T-cell (primary cell): Measurements from ENCODE around the gene GPATCH2L. TPM values are rescaled to one million over a fixed set of nuclear protein-coding genes. Genes with fewer than 3 reads are reported as not detected.

Experiments
- ATAC-seq, 4 experiments: fragments of 200-7000 bp in 3 of 4; fragments of 150-1000 bp in 1 of 4; cut with Tn5 transposase; replicated peaks in 1 of 4; 1 replicate in 3 of 4; 2 replicates in 1 of 4; pipeline ENCODE4 v1.10.0; 2021; ENCODE audit warnings: moderate library complexity in 3 of 4, mild to moderate bottlenecking in 2 of 4, moderate number of reproducible peaks in 1 of 4
- CTCF ChIA-PET, 2 donors: fragments of 300-600 bp; sonication (Branson Sonifier 250); formaldehyde crosslinking; loops; one replicate each; lab custom pipeline; 2022; ENCODE audit warnings: antibody characterized with exemption in 2 of 2; lab: Charles Lee
- POLR2A ChIA-PET, 2 donors: fragments of 300-600 bp; sonication (Branson Sonifier 250); formaldehyde crosslinking; loops; one replicate each; lab custom pipeline; 2022; ENCODE audit warnings: antibody characterized with exemption in 2 of 2; lab: Charles Lee
- DNase-seq, 35 experiments: peaks; one replicate each; pipeline versions ENCODE4 v3.0.0 to v3.0.0-alpha.2; 2013 to 2023
- H3K27ac ChIP-seq: one replicate; pipeline ENCODE4 v1.5.1; 2013; ENCODE audit warnings: low read length
- H3K27me3 ChIP-seq, 2 experiments: replicated peaks in 1 of 2; 1 replicate in 1 of 2; 2 replicates in 1 of 2; pipeline versions ENCODE4 v1.6.1 to v1.7.0; 2013; ENCODE audit warnings: low read length in 1 of 2, mixed read lengths in 1 of 2; ENCODE audit not compliant: control insufficient read depth in 2 of 2, insufficient read depth in 2 of 2; ENCODE audit errors: extremely low read depth in 1 of 2
- H3K36me3 ChIP-seq, 2 donors: 1 replicate in 1 of 2; 2 replicates in 1 of 2; pipeline versions ENCODE4 v1.6.1 to v1.7.0; 2013; ENCODE audit warnings: low read length in 1 of 2; ENCODE audit not compliant: control insufficient read depth in 2 of 2, insufficient read depth in 1 of 2; ENCODE audit errors: extremely low read depth in 1 of 2
- H3K4me1 ChIP-seq, 2 experiments: 1 replicate in 1 of 2; 2 replicates in 1 of 2; pipeline versions ENCODE4 v1.6.1 to v1.7.0; 2013; ENCODE audit warnings: low read length in 2 of 2, mixed read lengths in 1 of 2; ENCODE audit not compliant: insufficient read depth in 2 of 2, control insufficient read depth in 1 of 2; ENCODE audit errors: extremely low read depth in 1 of 2
- H3K4me3 ChIP-seq, 2 donors: 1 replicate in 1 of 2; 2 replicates in 1 of 2; pipeline versions ENCODE4 v1.5.1 to v1.7.0; 2013; ENCODE audit warnings: mild to moderate bottlenecking in 2 of 2, low read length in 1 of 2, moderate library complexity in 1 of 2; ENCODE audit not compliant: control insufficient read depth in 1 of 2; ENCODE audit errors: extremely low read depth in 1 of 2
- H3K9me3 ChIP-seq: 2 replicates; pipeline ENCODE4 v1.7.0; 2013
- H3K27ac Mint-ChIP-seq, 2 donors: one replicate each; pipeline ENCODE4 v1.8.0; 2020 to 2021; ENCODE audit warnings: mild to moderate bottlenecking in 2 of 2, mixed read lengths in 2 of 2
- H3K27me3 Mint-ChIP-seq, 2 donors: one replicate each; pipeline ENCODE4 v1.8.0; 2021 to 2022; ENCODE audit warnings: mixed read lengths in 2 of 2
- H3K36me3 Mint-ChIP-seq: one replicate; pipeline ENCODE4 v1.8.0; 2021; ENCODE audit warnings: mixed read lengths
- H3K4me1 Mint-ChIP-seq, 3 donors: one replicate each; pipeline ENCODE4 v1.8.0; 2020 to 2022; ENCODE audit warnings: mixed read lengths in 3 of 3, mild to moderate bottlenecking in 1 of 3
- H3K4me3 Mint-ChIP-seq, 3 donors: one replicate each; pipeline ENCODE4 v1.8.0; 2020 to 2022; ENCODE audit warnings: mild to moderate bottlenecking in 3 of 3, mixed read lengths in 3 of 3, moderate library complexity in 3 of 3
- H3K9me3 Mint-ChIP-seq, 3 donors: one replicate each; pipeline ENCODE4 v1.8.0; 2020 to 2022; ENCODE audit warnings: mixed read lengths in 3 of 3
- WGBS: methylation state at CpG from one replicate; pipeline ENCODE4 v1.1.5; 2013; ENCODE audit warnings: missing lambda C conversion rate; ENCODE audit not compliant: insufficient coverage; 5-methylcytosine and 5-hydroxymethylcytosine counted together
- total RNA-seq, 35 experiments: library from RNA in 6 of 35; stranded (reverse) in 6 of 35; fragments of 120-200 nt in 1 of 35; gene quantifications; one replicate each; pipeline versions ENCODE4 v1.2.1 to v1.2.4 and lab custom pipeline; 2013 to 2026

GPATCH2L gene
- total RNA-seq (10 to 100 TPM; 58.5 to 74.6 (median 72.1) TPM), total RNA-seq (lab: John Stamatoyannopoulos, UW) (63.5 to 168 (median 128) reads per million in 29 experiments)
- 64.1 TPM for total RNA-seq (2013)

DNA sequence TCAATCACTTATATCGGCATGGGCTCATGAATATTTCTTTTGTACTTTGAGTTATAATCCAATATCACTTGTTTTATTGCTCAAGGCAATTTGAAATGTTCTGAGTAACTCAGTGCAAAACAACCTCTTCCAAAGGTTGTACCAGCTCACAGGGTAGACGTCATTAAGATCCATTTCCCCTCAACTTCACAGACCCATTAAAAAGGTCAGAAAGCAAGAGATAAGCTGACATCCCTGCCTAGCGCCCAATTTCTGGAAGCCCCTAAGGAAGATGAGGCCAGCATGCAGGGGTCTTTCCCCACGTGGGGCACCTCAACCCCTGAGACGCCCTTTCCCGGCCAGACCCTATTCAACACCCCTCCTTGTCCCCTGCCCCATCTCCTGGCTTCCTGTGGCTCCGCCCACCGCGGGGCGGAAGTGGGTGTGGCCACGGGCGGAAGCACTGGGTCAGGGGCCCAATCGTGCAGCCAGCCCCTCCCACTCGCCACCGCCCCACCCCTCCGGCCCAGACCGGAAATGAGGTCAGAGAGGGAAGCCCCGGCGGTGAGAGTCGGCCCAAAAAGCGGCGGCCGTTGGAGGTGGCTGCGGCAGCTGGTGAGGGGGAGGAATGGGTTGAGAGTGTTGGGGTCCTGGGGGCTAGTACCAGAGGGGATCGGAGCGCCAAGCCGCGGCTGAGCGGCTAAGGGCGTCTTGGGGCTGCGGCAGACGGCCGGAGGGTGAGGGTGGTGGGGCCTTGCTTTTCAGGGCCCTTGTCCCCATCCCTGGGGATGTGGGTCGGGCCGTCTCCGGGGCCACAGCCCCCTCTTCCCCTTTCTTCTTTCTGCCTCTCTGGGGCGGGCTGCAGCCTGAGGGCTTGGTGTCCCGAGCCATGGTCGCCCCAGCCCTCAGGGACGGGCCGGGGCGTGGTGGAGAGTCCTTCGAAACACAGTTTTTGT, at the start of gene GPATCH2L:
TSS of gene GPATCH2L (plus strand) at position 525 of the 935 bp plus-strand sequence. CDS start 2,442 bp downstream, outside the sequence.
- Histone ChIP-seq H3K4me3 (peak within 1 kb of the TSS; percentile 94 to 98), H3K4me1 (peaks cover 21 to 24% of the 10 kb centered on the region in 2 experiments), H3K27me3 (peaks cover 0 to 6% of the 10 kb centered on the region in 2 experiments), H3K36me3 (peaks cover 4 to 24% of the 10 kb centered on the region in 2 donors), H3K9me3 (no peaks in the 10 kb centered on the region), H3K27ac (peak within 1 kb of the TSS; percentile 97)
- ATAC-seq (peak; percentile 90 to 93 (median 92)), DNase-seq (peak; percentile 91 to 99 (median 97))
- H3K27ac Mint-ChIP-seq, result peak within 1 kb of the TSS; percentile 91 to 96
- H3K9me3 Mint-ChIP-seq, result peaks cover 0 to 2% (median 0%) of the 10 kb centered on the region in 3 donors
- peak within 1 kb of the TSS; percentile 95 to 96 (median 95) for H3K4me3 Mint-ChIP-seq
- WGBS, result under 1% methylated on average over 19 of the region's 43 CpGs
- peaks cover 54 to 57% (median 54%) of the 10 kb centered on the region in 3 donors for H3K4me1 Mint-ChIP-seq
- ChIA-PET CTCF (interaction anchor here in 1 of 2 donors (1.5 kb wide), 1 partner anchor 166 kb away, joined by 5 read pairs; no protein-coding TSS in a partner anchor), POLR2A (interaction anchor here (0.6 to 1.1 kb wide), 2 partner anchors 24 to 65 kb away, joined by 3 read pairs; no protein-coding TSS in a partner anchor)
- no peaks in the 10 kb centered on the region for H3K27me3 Mint-ChIP-seq
- H3K36me3 Mint-ChIP-seq, result peaks cover 18% of the 10 kb centered on the region

GRCh38 chr14:76104802-76105355, 46.8 kb upstream of the GPATCH2L start:
- no peaks in the 10 kb centered on the region for H3K9me3 ChIP-seq
- no peak overlapping the region for H3K4me3 Mint-ChIP-seq
- peaks cover 0 to 15% of the 10 kb centered on the region in 2 experiments for H3K27me3 ChIP-seq
- no peak overlapping the region for H3K4me3 ChIP-seq
- H3K27ac ChIP-seq, result no peak overlapping the region
- H3K36me3 ChIP-seq, result no peaks in the 10 kb centered on the region
- ATAC-seq, result no peak
- 40% methylated on average over 1 of the region's 8 CpGs for WGBS
- no peaks in the 10 kb centered on the region for H3K4me1 Mint-ChIP-seq
- ChIA-PET CTCF (no interaction called here), POLR2A (no interaction called here)
- H3K27me3 Mint-ChIP-seq, result peaks cover 25 to 30% of the 10 kb centered on the region in 2 donors
- no peak for DNase-seq
- H3K9me3 Mint-ChIP-seq, result peaks cover 3 to 7% (median 6%) of the 10 kb centered on the region in 3 donors
- H3K36me3 Mint-ChIP-seq, result no peaks in the 10 kb centered on the region
- H3K4me1 ChIP-seq, result no peaks in the 10 kb centered on the region
- no peak overlapping the region for H3K27ac Mint-ChIP-seq

DNA sequence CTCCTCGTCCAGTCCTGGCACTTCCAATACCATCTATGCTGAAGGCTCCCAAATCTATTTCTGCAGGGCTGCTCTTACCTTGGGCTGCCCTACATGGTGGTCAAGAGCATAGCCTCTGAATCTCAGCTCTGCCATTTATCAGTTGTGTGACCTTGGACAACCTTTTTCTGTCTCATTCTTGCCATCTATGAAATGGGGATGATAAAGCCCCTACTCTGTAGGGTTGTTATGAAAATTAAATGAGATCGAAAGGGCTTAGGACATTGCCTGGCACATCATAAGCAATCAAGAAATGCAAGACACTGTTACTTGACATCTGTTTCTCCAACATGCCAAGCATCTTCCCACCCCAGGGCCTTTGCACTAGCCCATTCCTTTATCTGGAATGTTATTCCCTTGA, 45.5 kb upstream of the GPATCH2L start:
- ChIA-PET POLR2A (no interaction called here), CTCF (interaction anchor here in 1 of 2 donors (0.7 kb wide), 1 partner anchor 195 kb away, joined by 3 read pairs; no protein-coding TSS in a partner anchor)
- 55% methylated on average over 1 of the region's 2 CpGs for WGBS
- DNase-seq, result no peak
- H3K4me1 ChIP-seq, result no peaks in the 10 kb centered on the region
- no peaks in the 10 kb centered on the region for H3K9me3 ChIP-seq
- Mint-ChIP-seq H3K9me3 (peaks cover 3 to 7% (median 6%) of the 10 kb centered on the region in 3 donors), H3K4me3 (no peak overlapping the region), H3K4me1 (no peaks in the 10 kb centered on the region), H3K27ac (no peak overlapping the region), H3K27me3 (peaks cover 22 to 28% of the 10 kb centered on the region in 2 donors), H3K36me3 (no peaks in the 10 kb centered on the region)
- peaks cover 0 to 16% of the 10 kb centered on the region in 2 experiments for H3K27me3 ChIP-seq
- H3K27ac ChIP-seq, result no peak overlapping the region
- no peak overlapping the region for H3K4me3 ChIP-seq
- no peaks in the 10 kb centered on the region for H3K36me3 ChIP-seq
- no peak for ATAC-seq

DNA sequence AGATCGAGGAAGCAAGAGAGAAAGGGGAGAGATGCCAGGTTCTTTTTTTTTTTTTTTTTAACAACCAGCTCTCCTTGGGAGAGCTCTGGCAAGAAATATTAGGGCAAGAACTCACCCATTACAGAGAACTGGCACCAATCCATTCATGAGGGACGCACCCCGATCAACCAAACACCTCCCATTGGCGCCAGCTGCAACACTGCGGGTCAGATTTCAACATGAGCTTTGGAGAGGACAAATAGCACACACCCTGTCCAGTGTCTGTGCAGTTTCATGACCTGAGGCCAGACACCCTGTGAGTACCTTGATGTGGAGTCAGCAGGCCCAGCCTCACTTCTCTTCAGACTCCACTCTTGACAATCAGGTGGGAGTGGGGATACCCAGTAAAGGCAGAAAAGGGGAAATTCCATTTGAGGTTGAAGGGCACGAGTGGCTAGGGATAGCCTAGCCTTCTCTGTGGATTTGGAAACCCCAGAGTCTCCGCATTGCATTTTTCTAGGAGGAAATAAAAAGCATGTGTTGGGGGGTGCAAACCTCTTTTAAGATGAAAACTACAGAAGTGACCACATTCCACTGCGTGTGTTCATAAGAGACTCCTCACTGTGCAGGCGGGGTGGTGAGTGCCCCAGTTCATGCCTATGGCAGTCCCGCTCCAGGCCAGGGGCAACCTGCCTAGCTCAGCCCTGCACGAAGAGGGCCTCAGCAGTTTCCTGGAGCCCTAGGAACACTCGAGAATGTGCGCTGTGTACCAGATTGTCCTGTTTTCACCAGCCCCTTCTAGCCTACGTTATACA, 42.4 kb upstream of the GPATCH2L start:
- Histone ChIP-seq H3K4me3 (no peak overlapping the region), H3K9me3 (no peaks in the 10 kb centered on the region), H3K27me3 (peaks cover 0 to 23% of the 10 kb centered on the region in 2 experiments), H3K36me3 (no peaks in the 10 kb centered on the region), H3K27ac (no peak overlapping the region), H3K4me1 (no peaks in the 10 kb centered on the region)
- ChIA-PET POLR2A (no interaction called here), CTCF (no interaction called here)
- DNase-seq, result no peak
- Mint-ChIP-seq H3K9me3 (peaks cover 3 to 7% (median 6%) of the 10 kb centered on the region in 3 donors), H3K4me1 (no peaks in the 10 kb centered on the region), H3K27me3 (peaks cover 21 to 34% of the 10 kb centered on the region in 2 donors), H3K4me3 (no peak overlapping the region), H3K36me3 (no peaks in the 10 kb centered on the region), H3K27ac (no peak overlapping the region)
- ATAC-seq, result no peak
- 84% methylated on average over 12 of the region's 14 CpGs for WGBS

- WGBS, result 64% methylated on average over 19 of the region's 22 CpGs
- no peaks in the 10 kb centered on the region for H3K36me3 Mint-ChIP-seq
Measured at GRCh38 chr14:76112889-76113624, 38.7 kb upstream of the GPATCH2L start.

More at GRCh38 chr14:76112889-76113624, 38.7 kb upstream of the GPATCH2L start:
- Histone ChIP-seq H3K9me3 (no peaks in the 10 kb centered on the region), H3K36me3 (no peaks in the 10 kb centered on the region), H3K27me3 (peaks cover 0 to 31% of the 10 kb centered on the region in 2 experiments), H3K27ac (no peak overlapping the region), H3K4me3 (no peak overlapping the region), H3K4me1 (no peaks in the 10 kb centered on the region)
- ChIA-PET POLR2A (no interaction called here), CTCF (no interaction called here)
- ATAC-seq (no peak), DNase-seq (no peak)
- no peaks in the 10 kb centered on the region for H3K4me1 Mint-ChIP-seq
- no peak overlapping the region for H3K27ac Mint-ChIP-seq
- peaks cover 18 to 19% of the 10 kb centered on the region in 2 donors for H3K27me3 Mint-ChIP-seq
- H3K4me3 Mint-ChIP-seq, result no peak overlapping the region
- H3K9me3 Mint-ChIP-seq, result peaks cover 3 to 7% (median 6%) of the 10 kb centered on the region in 3 donors
